Mesothelial cell of epicardium (in vitro differentiated cells): Measurements from ENCODE around the gene PDGFC. TPM values are rescaled to one million over a fixed set of nuclear protein-coding genes. Genes with fewer than 3 reads are reported as not detected.
A peak's percentile ranks its signal among the peaks of the same experiment; 100 is the strongest.
"Not testable (repeated sequence)": the region's sequence is repeated elsewhere in the genome, so short reads cannot be mapped to it uniquely, and the experiment has no call there.

Experiments used
- DNase-seq, 2 experiments: peaks; one replicate each; pipeline ENCODE4 v3.0.0; 2021; ENCODE audit warnings: low spot score in 2 of 2; ENCODE audit not compliant: unreplicated experiment in 2 of 2
- H3K27ac Mint-ChIP-seq: 2 replicates; pipeline ENCODE4 v1.8.0; 2021; ENCODE audit warnings: mixed read lengths
- H3K27me3 Mint-ChIP-seq: 2 replicates; pipeline ENCODE4 v1.8.0; 2021; ENCODE audit warnings: low read depth, mixed read lengths
- H3K36me3 Mint-ChIP-seq: 2 replicates; pipeline ENCODE4 v1.8.0; 2021; ENCODE audit warnings: mixed read lengths
- H3K4me1 Mint-ChIP-seq: 2 replicates; pipeline ENCODE4 v1.8.0; 2021; ENCODE audit warnings: mixed read lengths
- H3K4me3 Mint-ChIP-seq: 2 replicates; pipeline ENCODE4 v1.8.0; 2021; ENCODE audit warnings: mild to moderate bottlenecking, moderate library complexity, mixed read lengths
- H3K9me3 Mint-ChIP-seq: 2 replicates; pipeline ENCODE4 v1.8.0; 2021; ENCODE audit warnings: mixed read lengths
- CTCF ChIP-seq: fragments of 200-600 bp; sonication (generic); IDR thresholded peaks from one replicate; pipeline ENCODE4 v1.5.0; 2021; ENCODE audit warnings: antibody characterized with exemption; ENCODE audit not compliant: unreplicated experiment
- total RNA-seq: library from RNA; stranded (reverse); gene quantifications from 3 replicates; pipeline ENCODE4 v1.2.1, GENCODE V29; 2021

The PDGFC gene
- total RNA-seq, 1 donor from 2014 or later: 83.5 TPM

DNA sequence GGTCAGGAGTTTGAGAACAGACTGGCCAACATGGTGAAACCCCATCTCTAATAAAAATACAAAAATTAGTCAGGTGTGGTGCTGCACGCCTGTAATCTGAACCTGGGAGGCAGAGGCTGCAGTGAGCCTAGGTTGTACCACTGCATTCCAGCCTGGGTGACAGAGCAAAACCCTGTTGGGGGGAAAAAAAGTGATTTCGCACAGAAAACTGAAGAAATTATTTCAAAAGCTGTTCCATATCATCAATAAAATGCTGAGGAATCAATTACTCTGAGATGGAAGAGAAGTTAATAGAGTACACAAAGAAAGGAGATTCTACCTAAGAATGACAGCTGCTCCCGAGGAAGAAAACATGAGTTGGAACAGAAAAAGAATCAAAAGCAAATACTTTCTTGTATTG lies 95.9 kb downstream of the PDGFC start:
- Mint-ChIP-seq H3K4me3 (no peak overlapping the region), H3K27ac (peak overlapping the region; percentile 51), H3K27me3 (no peaks in the 10 kb centered on the region), H3K9me3 (peaks cover 7% of the 10 kb centered on the region), H3K4me1 (peaks cover 28% of the 10 kb centered on the region), H3K36me3 (peaks cover 6% of the 10 kb centered on the region)
- no peak for DNase-seq
- TF ChIP-seq CTCF: no peak

GRCh38 chr4:156875055-156875454 lies 96.5 kb downstream of the PDGFC start:
- Mint-ChIP-seq H3K4me3 (no peak overlapping the region), H3K27ac (no peak overlapping the region), H3K36me3 (peaks cover 3% of the 10 kb centered on the region), H3K4me1 (peaks cover 35% of the 10 kb centered on the region), H3K27me3 (no peaks in the 10 kb centered on the region), H3K9me3 (peaks cover 3% of the 10 kb centered on the region)
- no peak for DNase-seq
- no peak for TF ChIP-seq CTCF

DNA sequence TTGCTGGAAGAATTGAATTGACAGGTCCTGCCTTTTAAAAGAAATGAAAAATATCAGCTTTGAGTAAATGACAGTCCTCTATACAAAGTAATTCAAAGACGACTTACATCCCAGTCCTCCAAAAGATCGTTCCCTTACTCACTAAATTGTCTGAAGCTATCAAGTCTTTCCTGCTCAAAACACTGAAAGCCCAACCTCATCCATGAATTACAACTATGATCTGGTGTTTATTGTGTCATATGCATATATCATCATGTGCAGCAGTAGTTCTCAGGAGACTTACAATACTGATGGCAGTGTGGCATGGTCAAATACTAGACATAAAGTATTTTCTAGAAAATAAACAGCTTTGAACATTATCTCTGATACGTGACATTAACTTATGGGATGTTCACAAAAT lies 97.8 kb downstream of the PDGFC start:
- no peak overlapping the region for H3K4me3 Mint-ChIP-seq
- H3K4me1 Mint-ChIP-seq: peaks cover 31% of the 10 kb centered on the region
- no peak overlapping the region for H3K27ac Mint-ChIP-seq
- H3K36me3 Mint-ChIP-seq: no peaks in the 10 kb centered on the region
- no peaks in the 10 kb centered on the region for H3K9me3 Mint-ChIP-seq
- no peaks in the 10 kb centered on the region for H3K27me3 Mint-ChIP-seq
- no peak for TF ChIP-seq CTCF
- no peak for DNase-seq

DNA sequence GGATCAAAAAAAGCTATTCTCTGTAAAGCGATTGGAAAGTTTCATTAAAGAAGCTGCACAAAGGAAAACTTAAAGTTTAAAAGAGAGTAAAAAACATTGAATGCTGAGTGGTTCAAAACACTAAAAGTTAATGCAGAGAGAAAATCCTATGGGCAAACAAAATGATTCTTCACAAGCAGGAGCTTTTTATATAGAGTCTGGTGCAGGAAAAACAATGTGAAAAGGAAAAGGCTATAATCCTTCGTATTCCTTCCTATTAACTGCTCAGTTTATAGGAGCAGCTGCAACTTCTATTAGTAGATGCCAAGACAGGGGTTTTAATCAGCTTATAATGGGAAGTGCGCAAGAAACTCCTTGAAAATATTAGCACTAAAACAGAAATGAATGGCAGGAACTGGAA lies 100.7 kb downstream of the PDGFC start:
- H3K4me3 Mint-ChIP-seq: no peak overlapping the region
- peaks cover 32% of the 10 kb centered on the region for H3K4me1 Mint-ChIP-seq
- DNase-seq: no peak
- peak overlapping the region; percentile 58 for H3K27ac Mint-ChIP-seq
- peaks cover 9% of the 10 kb centered on the region for H3K36me3 Mint-ChIP-seq
- no peak for TF ChIP-seq CTCF
- H3K27me3 Mint-ChIP-seq: no peaks in the 10 kb centered on the region
- peaks cover 4% of the 10 kb centered on the region for H3K9me3 Mint-ChIP-seq

DNA sequence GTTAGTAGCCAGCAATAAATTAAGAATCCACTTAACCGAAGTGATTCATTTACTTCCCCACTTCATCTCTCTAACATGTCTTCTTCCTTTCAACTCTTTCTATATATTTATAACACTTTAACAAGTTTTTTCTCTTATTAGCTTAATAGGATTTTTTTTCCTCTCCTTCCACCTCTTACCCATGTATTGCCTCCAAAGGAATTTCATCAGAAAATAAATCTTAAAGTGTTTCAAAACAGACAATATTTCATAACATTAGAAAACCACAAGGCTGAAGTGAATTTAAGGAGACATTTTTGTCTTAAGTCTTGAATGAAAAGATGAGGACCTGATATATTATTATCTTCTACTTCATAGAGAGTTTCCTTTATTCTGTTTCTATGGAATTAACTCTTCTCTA lies 101.5 kb downstream of the PDGFC start:
- Mint-ChIP-seq H3K27me3 (no peaks in the 10 kb centered on the region), H3K9me3 (peaks cover 8% of the 10 kb centered on the region), H3K27ac (peak overlapping the region; percentile 20), H3K36me3 (peaks cover 12% of the 10 kb centered on the region), H3K4me1 (peaks cover 26% of the 10 kb centered on the region), H3K4me3 (no peak overlapping the region)
- TF ChIP-seq CTCF: no peak
- no peak for DNase-seq

DNA sequence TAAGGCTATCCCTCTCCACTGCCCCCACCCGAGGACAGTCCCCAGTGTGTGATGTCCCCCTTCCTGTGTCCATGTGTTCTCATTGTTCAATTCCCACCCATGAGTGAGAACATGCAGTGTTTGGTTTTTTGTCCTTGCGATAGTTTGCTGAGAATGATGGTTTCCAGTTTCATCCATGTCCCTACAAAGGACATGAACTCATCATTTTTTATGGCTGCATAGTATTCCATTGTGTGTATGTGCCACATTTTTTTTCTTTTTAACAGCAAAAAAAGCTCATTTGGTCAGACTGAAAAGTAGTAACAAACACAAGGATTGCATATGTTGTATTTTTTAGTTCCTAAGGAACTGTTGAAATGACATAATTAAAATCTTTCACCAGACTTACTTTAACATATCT lies 105.5 kb downstream of the PDGFC start:
- peaks cover 17% of the 10 kb centered on the region for H3K4me1 Mint-ChIP-seq
- H3K27me3 Mint-ChIP-seq, H3K4me3 Mint-ChIP-seq, DNase-seq, H3K27ac Mint-ChIP-seq, H3K9me3 Mint-ChIP-seq: not testable (repeated sequence)
- peaks cover 12% of the 10 kb centered on the region for H3K36me3 Mint-ChIP-seq
